GM12891 (cell line): ENCODE data around the gene WSCD1.

Experiments used
- POLR2A ChIP-seq: IDR thresholded peaks from 2 replicates; pipeline ENCODE4 v1.6.1; 2011; ENCODE audit warnings: low read depth, low read length, control low read depth
- POLR2AphosphoS5 ChIP-seq: IDR thresholded peaks from 2 replicates; pipeline ENCODE4 v1.6.1; 2011; ENCODE audit warnings: low read depth, low read length, control low read depth
- SPI1 ChIP-seq: IDR thresholded peaks from 2 replicates; pipeline ENCODE4 v1.6.1; 2011; ENCODE audit warnings: low read depth, low read length, control low read depth
- TAF1 ChIP-seq: IDR thresholded peaks from 2 replicates; pipeline ENCODE4 v1.6.1; 2011; ENCODE audit warnings: low read depth, low read length, control low read depth

DNA sequence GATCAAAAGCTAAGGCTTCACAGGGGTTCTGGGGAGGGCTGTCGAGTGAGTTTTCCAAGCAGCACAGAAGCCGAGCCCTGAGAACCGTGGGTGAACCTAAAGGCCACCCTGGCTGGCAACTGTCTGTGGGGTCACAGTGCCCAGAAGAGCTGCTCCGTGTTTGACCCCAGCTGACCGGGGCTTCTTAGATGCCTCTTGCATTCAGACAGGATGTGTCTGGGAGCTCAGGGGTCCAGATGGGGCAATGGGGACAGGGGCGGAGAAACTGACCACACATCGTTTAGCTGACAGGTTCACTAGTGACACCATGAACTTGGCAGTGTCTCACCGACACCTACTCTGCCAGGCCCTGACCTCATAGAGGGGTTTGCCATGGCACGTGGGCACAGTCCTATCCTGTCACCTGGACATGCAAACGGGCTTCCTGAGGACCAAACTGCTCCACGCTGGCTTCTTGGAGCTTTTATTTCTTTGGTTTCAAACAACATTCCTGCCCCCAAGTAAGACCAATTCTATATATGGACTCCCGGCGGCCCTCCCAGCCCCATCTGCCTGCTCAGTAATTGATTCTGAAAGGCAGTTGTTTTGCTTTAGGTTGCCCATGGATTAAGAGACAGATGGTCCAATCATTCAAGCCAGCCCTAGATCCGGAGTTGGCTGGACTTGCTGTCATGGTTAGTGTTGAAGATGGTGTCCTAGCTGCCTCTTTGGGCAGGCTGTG lies 22.2 kb downstream of the WSCD1 start:
- TF ChIP-seq POLR2A = no peak
- no peak for TF ChIP-seq POLR2AphosphoS5
- no peak for TF ChIP-seq TAF1
- TF ChIP-seq SPI1 = no peak
